NB4 (cell line): ENCODE results near the gene SLC12A7.

ENCODE experiments used
- CTCF ChIP-seq: IDR thresholded peaks from one replicate; pipeline ENCODE4 v1.5.1; 2012; ENCODE audit warnings: low read depth, low read length
- MYC ChIP-seq: IDR thresholded peaks from 2 replicates; pipeline ENCODE4 v1.6.1; 2011; ENCODE audit warnings: low read depth, low read length
- POLR2A ChIP-seq: IDR thresholded peaks from 2 replicates; pipeline ENCODE4 v1.6.1; 2011; ENCODE audit warnings: mild to moderate bottlenecking; ENCODE audit not compliant: insufficient read length; ENCODE audit errors: extremely low read depth
- TF ChIP-seq, protein P1 (sequence below): IDR thresholded peaks from 2 replicates; pipeline ENCODE4 v1.6.1; 2011; ENCODE audit warnings: low read depth, low read length

DNA sequence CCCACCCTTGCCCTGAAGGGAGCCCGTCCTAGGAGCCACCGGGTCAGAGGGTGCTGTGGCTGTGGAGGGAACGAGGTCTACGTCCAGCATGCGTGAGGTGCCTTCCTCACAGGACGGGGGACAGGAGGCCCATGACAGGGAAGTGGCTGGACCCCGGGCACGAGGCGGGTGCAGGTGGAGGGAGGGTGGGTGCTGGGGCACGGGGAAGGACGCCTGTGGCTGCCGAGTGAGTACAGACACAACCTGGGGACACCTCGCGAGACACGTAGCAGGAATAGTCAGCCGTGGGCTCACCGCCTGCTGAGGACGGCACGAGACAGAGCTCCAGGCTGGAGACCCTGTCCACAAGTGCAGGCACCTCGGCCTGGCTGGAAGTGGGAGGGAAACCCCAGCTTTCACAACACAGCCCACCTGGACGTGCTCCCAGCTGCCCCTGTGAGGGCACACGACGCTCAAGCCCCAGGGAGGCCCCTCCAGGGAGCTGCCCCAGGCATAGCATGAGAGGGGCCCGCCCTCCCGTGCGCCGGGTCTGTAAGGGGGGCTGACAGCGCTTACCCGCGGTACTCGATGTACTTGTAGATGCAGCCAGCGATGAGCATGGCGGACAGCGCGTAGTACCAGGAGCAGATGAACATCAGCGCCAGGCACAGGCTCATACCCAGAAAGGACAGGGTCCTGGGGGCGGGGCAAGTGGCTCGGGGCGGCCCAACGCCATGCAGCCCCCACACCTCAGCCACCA lies 36.9 kb downstream of the SLC12A7 start:
- TF ChIP-seq CTCF: no peak
- TF ChIP-seq, protein P1, sequence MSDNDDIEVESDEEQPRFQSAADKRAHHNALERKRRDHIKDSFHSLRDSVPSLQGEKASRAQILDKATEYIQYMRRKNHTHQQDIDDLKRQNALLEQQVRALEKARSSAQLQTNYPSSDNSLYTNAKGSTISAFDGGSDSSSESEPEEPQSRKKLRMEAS: no peak
- TF ChIP-seq MYC: no peak
- no peak for TF ChIP-seq POLR2A
